ENCODE data around the gene TMEM164.

TMEM164 gene

DNA sequence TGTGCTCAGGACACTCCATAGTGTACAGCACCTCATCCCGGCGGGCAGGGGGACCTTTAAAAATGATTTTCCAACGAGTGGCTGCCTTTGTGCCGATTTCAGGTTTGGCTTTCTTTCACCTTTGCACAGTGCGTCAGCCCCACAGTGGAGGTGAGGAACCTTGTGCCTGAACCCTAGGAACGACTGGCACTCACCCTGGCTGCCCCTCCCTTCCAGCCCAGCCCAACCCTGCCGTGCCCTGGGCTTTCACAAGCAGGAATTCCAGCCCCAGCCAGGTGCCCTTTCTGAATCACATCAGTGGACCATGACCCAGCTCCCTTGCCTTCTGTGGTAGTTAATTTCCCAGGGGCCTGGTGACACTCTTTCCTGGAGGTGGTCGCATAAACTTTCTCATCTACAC lies 1.3 kb downstream of the TMEM164 start:
- Histone ChIP-seq H3K4me1 (ENCODE audit: low read length) (0 out of 2 replicates have a peak, but pooled peaks cover 3% of the 10 kb centered on the region), H3K27ac (ENCODE audit: low read length) (no peak overlapping the region), H3K4me2 (ENCODE audit: low read depth, low read length) (peak overlapping the region; percentile 69), H3K36me3 (replicated peaks; ENCODE audit: insufficient read depth, low read length) (no peaks in the 10 kb centered on the region), H3K9ac (ENCODE audit: low read length) (no peak overlapping the region), H3K9me2 (replicated peaks; ENCODE audit: insufficient read depth, low read length) (no peaks in the 10 kb centered on the region), H3K27me3 (replicated peaks; ENCODE audit: insufficient read depth, low read length) (no peaks in the 10 kb centered on the region), H2AFZ (ENCODE audit: low read length) (no peak overlapping the region), H3K4me3 (ENCODE audit: low read length) (peak overlapping the region; percentile 70; the same call in 1 of the 2 replicates), H3K9me3 (replicated peaks; ENCODE audit: insufficient read depth, low read length) (no peaks in the 10 kb centered on the region), H3F3A (ENCODE audit: insufficient read depth, low read length) (no peaks in the 10 kb centered on the region), H4K20me1 (ENCODE audit: insufficient read depth, low read length) (no peaks in the 10 kb centered on the region), H3K79me2 (ENCODE audit: low read length) (peaks cover 62% of the 10 kb centered on the region)
- TF ChIP-seq EZH2phosphoT487 (IDR thresholded peaks at IDR 0.05; ENCODE audit: low read length): no peak
- TF ChIP-seq EZH2 (optimal IDR thresholded peaks at IDR 0.05; ENCODE audit: low read depth, low read length): no peak
- TF ChIP-seq, protein P1, sequence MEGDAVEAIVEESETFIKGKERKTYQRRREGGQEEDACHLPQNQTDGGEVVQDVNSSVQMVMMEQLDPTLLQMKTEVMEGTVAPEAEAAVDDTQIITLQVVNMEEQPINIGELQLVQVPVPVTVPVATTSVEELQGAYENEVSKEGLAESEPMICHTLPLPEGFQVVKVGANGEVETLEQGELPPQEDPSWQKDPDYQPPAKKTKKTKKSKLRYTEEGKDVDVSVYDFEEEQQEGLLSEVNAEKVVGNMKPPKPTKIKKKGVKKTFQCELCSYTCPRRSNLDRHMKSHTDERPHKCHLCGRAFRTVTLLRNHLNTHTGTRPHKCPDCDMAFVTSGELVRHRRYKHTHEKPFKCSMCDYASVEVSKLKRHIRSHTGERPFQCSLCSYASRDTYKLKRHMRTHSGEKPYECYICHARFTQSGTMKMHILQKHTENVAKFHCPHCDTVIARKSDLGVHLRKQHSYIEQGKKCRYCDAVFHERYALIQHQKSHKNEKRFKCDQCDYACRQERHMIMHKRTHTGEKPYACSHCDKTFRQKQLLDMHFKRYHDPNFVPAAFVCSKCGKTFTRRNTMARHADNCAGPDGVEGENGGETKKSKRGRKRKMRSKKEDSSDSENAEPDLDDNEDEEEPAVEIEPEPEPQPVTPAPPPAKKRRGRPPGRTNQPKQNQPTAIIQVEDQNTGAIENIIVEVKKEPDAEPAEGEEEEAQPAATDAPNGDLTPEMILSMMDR (IDR thresholded peaks at IDR 0.05; ENCODE audit: low read length): no peak
- DNase-seq: no peak

- H3K4me2 ChIP-seq (ENCODE audit: low read depth, low read length): 0 out of 2 replicates have a peak overlapping the region, but pooled peaks have one; percentile 4
- no peaks in the 10 kb centered on the region for H3F3A ChIP-seq (ENCODE audit: insufficient read depth, low read length)
- no peak for TF ChIP-seq EZH2 (optimal IDR thresholded peaks at IDR 0.05; ENCODE audit: low read depth, low read length)
- TF ChIP-seq EZH2phosphoT487 (IDR thresholded peaks at IDR 0.05; ENCODE audit: low read length): no peak
- TF ChIP-seq, protein P1 (IDR thresholded peaks at IDR 0.05; ENCODE audit: low read length): no peak
- no peak for DNase-seq
- no peak overlapping the region for H3K4me3 ChIP-seq (ENCODE audit: low read length)
- H3K9me2 ChIP-seq (replicated peaks; ENCODE audit: insufficient read depth, low read length): no peaks in the 10 kb centered on the region
- peaks cover 66% of the 10 kb centered on the region for H3K79me2 ChIP-seq (ENCODE audit: low read length)
- no peak overlapping the region for H3K9ac ChIP-seq (ENCODE audit: low read length)
- no peak overlapping the region for H3K27ac ChIP-seq (ENCODE audit: low read length)
- 0 out of 2 replicates have a peak, but pooled peaks cover 3% of the 10 kb centered on the region for H3K4me1 ChIP-seq (ENCODE audit: low read length)
- H3K27me3 ChIP-seq (replicated peaks; ENCODE audit: insufficient read depth, low read length): no peaks in the 10 kb centered on the region
- no peaks in the 10 kb centered on the region for H3K9me3 ChIP-seq (replicated peaks; ENCODE audit: insufficient read depth, low read length)
- no peak overlapping the region for H2AFZ ChIP-seq (ENCODE audit: low read length)
- no peaks in the 10 kb centered on the region for H4K20me1 ChIP-seq (ENCODE audit: insufficient read depth, low read length)
- H3K36me3 ChIP-seq (replicated peaks; ENCODE audit: insufficient read depth, low read length): no peaks in the 10 kb centered on the region
Observed at GRCh38 chrX:110004731-110005369, 1.9 kb downstream of the TMEM164 start.

DNA sequence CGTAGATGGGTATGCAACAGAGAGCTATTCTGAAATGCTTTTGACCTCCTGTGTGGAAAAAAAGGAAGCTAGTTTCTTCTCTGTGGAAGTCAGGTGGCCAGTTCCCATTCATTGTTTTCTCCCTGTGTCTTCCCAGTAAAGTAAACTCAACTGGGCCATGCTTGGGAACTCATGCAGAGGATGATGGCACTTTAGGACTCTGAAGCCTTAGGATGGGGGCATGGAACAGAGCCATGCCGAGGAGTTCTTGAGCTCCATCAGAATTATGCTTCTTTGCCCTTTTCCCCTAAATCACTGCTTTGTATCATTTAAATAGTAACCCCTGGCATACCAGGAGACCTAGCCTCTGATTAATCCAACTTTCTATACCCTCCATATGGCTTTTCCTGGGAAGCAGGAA lies 3.2 kb downstream of the TMEM164 start:
- TF ChIP-seq EZH2phosphoT487 (IDR thresholded peaks at IDR 0.05; ENCODE audit: low read length) (no peak), EZH2 (optimal IDR thresholded peaks at IDR 0.05; ENCODE audit: low read depth, low read length) (no peak)
- TF ChIP-seq, protein P1 (IDR thresholded peaks at IDR 0.05; ENCODE audit: low read length): no peak
- H3K9me3 ChIP-seq (replicated peaks; ENCODE audit: insufficient read depth, low read length): no peaks in the 10 kb centered on the region
- no peaks in the 10 kb centered on the region for H3F3A ChIP-seq (ENCODE audit: insufficient read depth, low read length)
- no peak for DNase-seq
- H4K20me1 ChIP-seq (ENCODE audit: insufficient read depth, low read length): no peaks in the 10 kb centered on the region
- H3K27me3 ChIP-seq (replicated peaks; ENCODE audit: insufficient read depth, low read length): no peaks in the 10 kb centered on the region
- no peak overlapping the region for H3K4me3 ChIP-seq (ENCODE audit: low read length)
- H3K9ac ChIP-seq (ENCODE audit: low read length): no peak overlapping the region
- H3K4me1 ChIP-seq (ENCODE audit: low read length): 0 out of 2 replicates have a peak, but pooled peaks cover 3% of the 10 kb centered on the region
- no peak overlapping the region for H3K27ac ChIP-seq (ENCODE audit: low read length)
- no peaks in the 10 kb centered on the region for H3K36me3 ChIP-seq (replicated peaks; ENCODE audit: insufficient read depth, low read length)
- no peak overlapping the region for H2AFZ ChIP-seq (ENCODE audit: low read length)
- H3K79me2 ChIP-seq (ENCODE audit: low read length): peaks cover 74% of the 10 kb centered on the region
- H3K4me2 ChIP-seq (ENCODE audit: low read depth, low read length): no peak overlapping the region
- H3K9me2 ChIP-seq (replicated peaks; ENCODE audit: insufficient read depth, low read length): no peaks in the 10 kb centered on the region

All from MM.1S (cell line).